Measurements from ENCODE around the gene EML6. TPM values are rescaled to one million over a fixed set of nuclear protein-coding genes. Genes with fewer than 3 reads are reported as not detected.

Gene EML6
- polyA plus RNA-seq, 4 donors: 0.54 to 6.3 (median 1.1) TPM

DNA sequence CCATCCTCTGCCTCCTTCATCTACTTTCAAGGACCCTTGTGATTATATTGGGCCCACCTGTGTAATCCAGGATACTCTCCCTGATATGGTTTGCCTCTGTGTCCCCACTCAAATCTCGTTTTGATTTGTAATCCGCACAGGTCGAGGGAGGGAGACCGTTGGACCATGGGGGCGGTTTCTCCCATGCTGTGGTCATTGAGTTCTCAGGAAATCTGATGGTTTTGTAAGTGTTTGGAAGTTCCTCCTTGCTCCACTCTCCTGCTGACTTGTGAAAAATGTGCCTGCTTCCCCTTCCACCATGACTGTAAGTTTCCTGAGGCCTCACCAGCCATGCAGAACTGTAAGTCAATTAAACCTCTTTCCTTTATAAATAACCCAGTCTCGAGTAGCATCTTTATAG, 42.0 kb upstream of the EML6 start:
- no peak for DNase-seq
- H3K4me1 ChIP-seq (ENCODE audit: control insufficient read depth in 3 of 3, insufficient read depth in 2 of 3, low read depth in 1 of 3, low read length in 2 of 3): peaks cover 0 to 6% (median 0%) of the 10 kb centered on the region in 3 donors

DNA sequence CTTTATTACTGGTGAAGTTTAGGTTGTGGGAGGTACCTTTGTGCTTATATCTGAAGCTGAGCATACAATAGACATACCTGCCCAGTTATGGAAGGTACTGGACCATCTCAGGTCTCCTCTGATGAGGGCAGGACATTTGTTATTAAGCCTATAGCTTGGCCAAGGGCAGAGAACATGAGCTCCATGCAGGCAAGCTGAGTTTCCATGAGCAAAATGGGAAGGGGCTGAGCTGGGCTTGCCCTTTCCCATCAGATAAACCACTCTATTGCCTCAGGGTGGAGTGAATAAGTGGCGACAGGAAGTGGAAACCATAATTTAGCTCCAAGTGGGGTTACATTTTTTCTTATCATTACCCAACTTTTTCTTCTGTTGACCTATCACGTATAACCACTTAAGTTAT, 39.9 kb upstream of the EML6 start:
- peaks cover 0 to 3% of the 10 kb centered on the region in 2 donors for H3K9me3 ChIP-seq (ENCODE audit: control insufficient read depth in 2 of 2, insufficient read depth in 1 of 2, low read depth in 1 of 2, low read length in 1 of 2)
- H3K27ac ChIP-seq (ENCODE audit: low read depth in 1 of 3, low read length in 2 of 3): no peak overlapping the region
- H3K27me3 ChIP-seq (ENCODE audit: control insufficient read depth in 3 of 3, insufficient read depth in 3 of 3, low read length in 3 of 3): no peaks in the 10 kb centered on the region
- H3K36me3 ChIP-seq (ENCODE audit: control insufficient read depth in 3 of 3, insufficient read depth in 2 of 3, low read depth in 1 of 3, low read length in 3 of 3): no peaks in the 10 kb centered on the region
- no peak overlapping the region for H3K4me3 ChIP-seq (ENCODE audit: low read depth in 1 of 3, low read length in 3 of 3)
- peaks cover 0 to 6% (median 0%) of the 10 kb centered on the region in 3 donors for H3K4me1 ChIP-seq (ENCODE audit: control insufficient read depth in 3 of 3, insufficient read depth in 2 of 3, low read depth in 1 of 3, low read length in 2 of 3)
- DNase-seq (no peak), FAIRE-seq (no peak)
- WGBS, 3 donors: 76 to 83% (median 79%) methylated on average over 2 of the region's 2 CpGs

More for the DNA sequence above, 42.0 kb upstream of the EML6 start:
- Histone ChIP-seq H3K36me3 (ENCODE audit: control insufficient read depth in 3 of 3, insufficient read depth in 2 of 3, low read depth in 1 of 3, low read length in 3 of 3) (no peaks in the 10 kb centered on the region), H3K27me3 (ENCODE audit: control insufficient read depth in 3 of 3, insufficient read depth in 3 of 3, low read length in 3 of 3) (peaks cover 0 to 4% (median 0%) of the 10 kb centered on the region in 3 donors), H3K9me3 (ENCODE audit: control insufficient read depth in 2 of 2, insufficient read depth in 1 of 2, low read depth in 1 of 2, low read length in 1 of 2) (peaks cover 0 to 3% of the 10 kb centered on the region in 2 donors), H3K4me3 (ENCODE audit: low read depth in 1 of 3, low read length in 3 of 3) (no peak overlapping the region), H3K27ac (ENCODE audit: low read depth in 1 of 3, low read length in 2 of 3) (no peak overlapping the region)
- no peak for FAIRE-seq
- WGBS, 3 donors: 84 to 90% (median 86%) methylated on average over 6 of the region's 6 CpGs

DNA sequence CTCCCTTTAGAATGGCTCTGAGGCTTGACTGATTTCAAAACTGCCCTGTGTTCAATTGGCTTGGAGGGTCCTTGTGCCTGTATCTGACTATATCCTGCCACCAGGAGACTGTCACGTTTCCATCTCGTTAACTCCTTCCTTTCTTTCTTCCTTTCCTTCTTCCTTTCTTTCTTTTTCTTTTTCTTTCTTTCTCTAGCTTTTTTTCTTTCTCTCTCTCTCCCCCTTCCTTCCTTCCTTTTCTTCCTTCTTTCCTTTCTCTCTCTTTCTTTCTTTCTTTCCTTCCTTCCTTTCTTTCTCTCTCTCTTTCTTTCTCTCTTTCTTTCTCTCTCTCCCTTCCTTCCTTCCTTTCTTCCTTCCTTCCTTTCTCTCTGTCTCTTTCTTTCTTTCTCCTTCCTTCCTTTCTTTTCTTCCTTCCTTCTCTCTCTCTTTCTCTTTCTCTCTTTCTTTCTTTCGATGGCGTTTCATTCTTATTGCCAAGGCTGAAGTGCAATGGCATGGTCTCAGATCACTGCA, 38.1 kb upstream of the EML6 start:
- Histone ChIP-seq H3K27me3 (ENCODE audit: control insufficient read depth in 3 of 3, insufficient read depth in 3 of 3, low read length in 3 of 3) (no peaks in the 10 kb centered on the region), H3K4me3 (ENCODE audit: low read depth in 1 of 3, low read length in 3 of 3) (no peak overlapping the region), H3K36me3 (ENCODE audit: control insufficient read depth in 3 of 3, insufficient read depth in 2 of 3, low read depth in 1 of 3, low read length in 3 of 3) (no peaks in the 10 kb centered on the region), H3K4me1 (ENCODE audit: control insufficient read depth in 3 of 3, insufficient read depth in 2 of 3, low read depth in 1 of 3, low read length in 2 of 3) (peaks cover 0 to 6% (median 0%) of the 10 kb centered on the region in 3 donors), H3K9me3 (ENCODE audit: control insufficient read depth in 2 of 2, insufficient read depth in 1 of 2, low read depth in 1 of 2, low read length in 1 of 2) (peaks cover 0 to 3% of the 10 kb centered on the region in 2 donors), H3K27ac (ENCODE audit: low read depth in 1 of 3, low read length in 2 of 3) (no peak overlapping the region)
- 80 to 86% (median 83%) methylated on average over 4 of the region's 4 CpGs for WGBS, 3 donors
- DNase-seq (no peak), FAIRE-seq (no peak)

DNA sequence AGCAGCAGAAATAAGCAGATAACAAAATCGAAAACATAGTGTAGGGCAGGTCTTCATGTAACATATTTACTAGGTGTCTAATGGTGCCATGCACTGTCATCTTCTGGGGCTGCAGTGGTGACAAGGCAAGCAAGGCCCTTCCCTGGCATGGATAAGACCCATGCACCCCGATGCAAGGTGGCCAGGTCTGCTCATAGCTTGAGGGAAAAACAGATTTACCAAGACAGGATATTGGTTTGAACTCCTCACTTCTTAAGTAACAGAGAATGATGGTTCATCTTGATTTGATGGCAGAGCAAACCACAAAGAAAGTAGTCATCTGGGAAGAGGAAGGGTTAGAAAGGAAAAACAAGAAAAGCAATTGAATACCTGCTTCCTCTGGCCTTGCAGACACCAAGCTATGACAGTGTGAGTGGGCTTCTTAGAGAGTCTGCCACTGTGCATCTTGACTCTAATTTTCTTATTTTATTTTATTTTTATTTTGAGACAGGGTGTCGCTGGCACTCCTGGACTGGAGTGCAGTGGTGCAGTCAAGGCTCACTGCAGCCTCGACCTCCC, 35.8 kb upstream of the EML6 start:
- no peak for FAIRE-seq
- no peak for DNase-seq
- Histone ChIP-seq H3K27ac (ENCODE audit: low read depth in 1 of 3, low read length in 2 of 3) (no peak overlapping the region), H3K36me3 (ENCODE audit: control insufficient read depth in 3 of 3, insufficient read depth in 2 of 3, low read depth in 1 of 3, low read length in 3 of 3) (no peaks in the 10 kb centered on the region), H3K9me3 (ENCODE audit: control insufficient read depth in 2 of 2, insufficient read depth in 1 of 2, low read depth in 1 of 2, low read length in 1 of 2) (no peaks in the 10 kb centered on the region), H3K4me1 (ENCODE audit: control insufficient read depth in 3 of 3, insufficient read depth in 2 of 3, low read depth in 1 of 3, low read length in 2 of 3) (peaks cover 0 to 2% (median 0%) of the 10 kb centered on the region in 3 donors), H3K27me3 (ENCODE audit: control insufficient read depth in 3 of 3, insufficient read depth in 3 of 3, low read length in 3 of 3) (no peaks in the 10 kb centered on the region), H3K4me3 (ENCODE audit: low read depth in 1 of 3, low read length in 3 of 3) (no peak overlapping the region)
- 76 to 81% (median 80%) methylated on average over 4 of the region's 4 CpGs for WGBS, 3 donors

DNA sequence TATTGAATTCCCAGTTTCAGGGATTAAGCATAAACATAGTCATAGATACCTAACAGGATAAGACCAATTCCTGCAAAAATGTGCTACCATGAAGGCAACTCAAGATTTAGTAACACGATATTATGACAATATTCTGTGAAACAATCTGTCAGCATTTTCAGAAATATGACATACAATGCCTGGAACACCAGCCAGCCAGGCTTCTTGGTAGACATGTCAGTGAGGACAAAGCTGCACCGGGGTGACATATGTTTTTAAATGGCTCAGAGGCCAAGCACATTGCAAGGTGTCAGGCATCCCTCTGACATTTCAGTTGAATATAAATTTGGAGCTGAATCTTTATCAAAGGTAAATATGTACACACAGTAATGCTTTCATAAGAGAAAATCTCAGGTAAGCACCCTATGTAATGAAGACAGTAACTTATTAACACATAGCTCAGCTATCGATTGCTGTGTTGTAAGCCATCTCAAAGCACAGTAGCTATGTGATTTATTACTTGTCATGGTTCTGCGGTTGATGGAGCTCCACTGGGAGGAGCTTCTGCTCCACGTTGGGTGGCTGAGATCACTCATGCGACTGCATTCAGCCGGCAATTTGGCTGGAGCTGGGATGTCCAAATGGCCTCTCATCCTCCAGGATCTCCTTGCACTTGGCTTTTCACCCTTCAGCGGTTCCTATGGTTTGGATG, 31.9 kb upstream of the EML6 start:
- H3K9me3 ChIP-seq (ENCODE audit: control insufficient read depth in 2 of 2, insufficient read depth in 1 of 2, low read depth in 1 of 2, low read length in 1 of 2): no peaks in the 10 kb centered on the region
- DNase-seq: peak; percentile 74 to 76
- peaks cover 0 to 3% (median 0%) of the 10 kb centered on the region in 3 donors for H3K27me3 ChIP-seq (ENCODE audit: control insufficient read depth in 3 of 3, insufficient read depth in 3 of 3, low read length in 3 of 3)
- no peaks in the 10 kb centered on the region for H3K4me1 ChIP-seq (ENCODE audit: control insufficient read depth in 3 of 3, insufficient read depth in 2 of 3, low read depth in 1 of 3, low read length in 2 of 3)
- no peak overlapping the region for H3K27ac ChIP-seq (ENCODE audit: low read depth in 1 of 3, low read length in 2 of 3)
- FAIRE-seq: no peak
- 35 to 58% (median 37%) methylated on average over 8 of the region's 8 CpGs for WGBS, 3 donors
- H3K36me3 ChIP-seq (ENCODE audit: control insufficient read depth in 3 of 3, insufficient read depth in 2 of 3, low read depth in 1 of 3, low read length in 3 of 3): no peaks in the 10 kb centered on the region
- H3K4me3 ChIP-seq (ENCODE audit: low read depth in 1 of 3, low read length in 3 of 3): no peak overlapping the region

DNA sequence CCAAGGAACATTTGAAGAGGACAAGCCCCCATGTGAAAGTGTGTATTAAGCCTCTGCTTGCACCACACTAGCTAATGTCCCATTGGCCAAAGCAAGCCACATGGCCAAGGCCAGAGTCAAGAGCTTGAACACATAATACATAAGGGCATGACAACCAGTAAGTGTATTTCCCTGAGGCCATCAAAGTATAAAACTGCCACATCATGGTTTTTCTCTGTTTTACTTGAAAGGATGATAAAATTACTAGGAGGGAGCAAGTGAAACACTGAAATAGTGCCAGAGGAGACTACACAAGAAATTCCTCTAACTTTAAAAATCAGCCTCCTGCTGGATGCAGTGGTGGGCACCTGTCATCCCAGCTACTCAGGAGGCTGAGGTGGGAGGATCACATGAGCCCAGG, 30.9 kb upstream of the EML6 start:
- DNase-seq (no peak), FAIRE-seq (no peak)
- Histone ChIP-seq H3K4me1 (ENCODE audit: control insufficient read depth in 3 of 3, insufficient read depth in 2 of 3, low read depth in 1 of 3, low read length in 2 of 3) (no peaks in the 10 kb centered on the region), H3K27ac (ENCODE audit: low read depth in 1 of 3, low read length in 2 of 3) (no peak overlapping the region), H3K36me3 (ENCODE audit: control insufficient read depth in 3 of 3, insufficient read depth in 2 of 3, low read depth in 1 of 3, low read length in 3 of 3) (no peaks in the 10 kb centered on the region), H3K9me3 (ENCODE audit: control insufficient read depth in 2 of 2, insufficient read depth in 1 of 2, low read depth in 1 of 2, low read length in 1 of 2) (no peaks in the 10 kb centered on the region), H3K27me3 (ENCODE audit: control insufficient read depth in 3 of 3, insufficient read depth in 3 of 3, low read length in 3 of 3) (peaks cover 0 to 3% (median 0%) of the 10 kb centered on the region in 3 donors), H3K4me3 (ENCODE audit: low read depth in 1 of 3, low read length in 3 of 3) (no peak overlapping the region)

GRCh38 chr2:54695378-54695777, 28.1 kb upstream of the EML6 start:
- FAIRE-seq (no peak), DNase-seq (no peak)
- WGBS, 3 donors: 93 to 95% (median 94%) methylated on average over 4 of the region's 4 CpGs
- Histone ChIP-seq H3K9me3 (ENCODE audit: control insufficient read depth in 2 of 2, insufficient read depth in 1 of 2, low read depth in 1 of 2, low read length in 1 of 2) (no peaks in the 10 kb centered on the region), H3K36me3 (ENCODE audit: control insufficient read depth in 3 of 3, insufficient read depth in 2 of 3, low read depth in 1 of 3, low read length in 3 of 3) (no peaks in the 10 kb centered on the region), H3K27ac (ENCODE audit: low read depth in 1 of 3, low read length in 2 of 3) (no peak overlapping the region), H3K27me3 (ENCODE audit: control insufficient read depth in 3 of 3, insufficient read depth in 3 of 3, low read length in 3 of 3) (peaks cover 0 to 3% (median 0%) of the 10 kb centered on the region in 3 donors), H3K4me1 (ENCODE audit: control insufficient read depth in 3 of 3, insufficient read depth in 2 of 3, low read depth in 1 of 3, low read length in 2 of 3) (no peaks in the 10 kb centered on the region), H3K4me3 (ENCODE audit: low read depth in 1 of 3, low read length in 3 of 3) (no peak overlapping the region)

DNA sequence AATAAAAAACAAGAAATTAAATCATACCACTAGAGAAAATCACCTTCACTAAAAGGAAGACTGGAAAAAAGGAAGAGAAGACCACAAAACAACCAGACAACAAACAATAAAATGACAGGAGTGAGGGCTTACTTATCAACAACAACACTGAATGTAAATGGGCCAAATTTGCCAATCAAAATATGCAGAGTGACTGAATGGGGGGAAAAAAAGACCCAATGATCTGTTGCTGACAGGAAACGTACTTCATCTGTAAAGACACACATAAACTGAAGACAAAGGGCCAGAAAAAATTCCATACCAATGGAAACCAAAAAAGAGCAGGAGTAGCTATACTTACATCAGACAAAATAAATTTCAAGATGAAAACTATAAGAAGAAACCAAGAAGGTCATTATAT, 25.5 kb upstream of the EML6 start:
- DNase-seq (no peak), FAIRE-seq (no peak)
- Histone ChIP-seq H3K27ac (ENCODE audit: low read depth in 1 of 3, low read length in 2 of 3) (no peak overlapping the region), H3K27me3 (ENCODE audit: control insufficient read depth in 3 of 3, insufficient read depth in 3 of 3, low read length in 3 of 3) (peaks cover 0 to 3% (median 0%) of the 10 kb centered on the region in 3 donors), H3K4me3 (ENCODE audit: low read depth in 1 of 3, low read length in 3 of 3) (no peak overlapping the region), H3K4me1 (ENCODE audit: control insufficient read depth in 3 of 3, insufficient read depth in 2 of 3, low read depth in 1 of 3, low read length in 2 of 3) (no peaks in the 10 kb centered on the region), H3K9me3 (ENCODE audit: control insufficient read depth in 2 of 2, insufficient read depth in 1 of 2, low read depth in 1 of 2, low read length in 1 of 2) (no peaks in the 10 kb centered on the region), H3K36me3 (ENCODE audit: control insufficient read depth in 3 of 3, insufficient read depth in 2 of 3, low read depth in 1 of 3, low read length in 3 of 3) (no peaks in the 10 kb centered on the region)
- 70 to 89% (median 86%) methylated on average over 1 of the region's 1 CpG for WGBS, 3 donors

Data from small intestine (tissue), 7 donors.